Measurements from ENCODE around the gene DHX32.

GRCh38 chr10:125911145-125911544 is 30.1 kb upstream of the DHX32 start:
- no peak for TF ChIP-seq TAF1 (IDR thresholded peaks at IDR 0.05; ENCODE audit: low read depth)
- TF ChIP-seq POLR2AphosphoS5 (IDR thresholded peaks at IDR 0.05): no peak
- no peak for TF ChIP-seq CTCF (IDR thresholded peaks at IDR 0.05; ENCODE audit: poor library complexity, severe bottlenecking)
- no peak for TF ChIP-seq EZH2 (IDR thresholded peaks at IDR 0.05; ENCODE audit: borderline replicate concordance, insufficient read depth, low read length, poor library complexity, severe bottlenecking)
- no peak for TF ChIP-seq MXI1 (conservative IDR thresholded peaks at IDR 0.05; ENCODE audit: poor library complexity, severe bottlenecking)
- no peak for TF ChIP-seq SMC3 (conservative IDR thresholded peaks at IDR 0.05; ENCODE audit: poor library complexity)
- TF ChIP-seq EP300 (conservative IDR thresholded peaks at IDR 0.05; ENCODE audit: poor library complexity, severe bottlenecking): no peak
- TF ChIP-seq RAD21 (conservative IDR thresholded peaks at IDR 0.05): no peak
